GM12801 (cell line): ENCODE data around the gene CBFA2T3.

Experiments used
- TF ChIP-seq, protein P1 (sequence below): IDR thresholded peaks from one replicate; pipeline ENCODE4 v1.5.1; 2011; ENCODE audit warnings: control low read depth; ENCODE audit not compliant: insufficient read length; ENCODE audit errors: extremely low read depth

CBFA2T3 gene

DNA sequence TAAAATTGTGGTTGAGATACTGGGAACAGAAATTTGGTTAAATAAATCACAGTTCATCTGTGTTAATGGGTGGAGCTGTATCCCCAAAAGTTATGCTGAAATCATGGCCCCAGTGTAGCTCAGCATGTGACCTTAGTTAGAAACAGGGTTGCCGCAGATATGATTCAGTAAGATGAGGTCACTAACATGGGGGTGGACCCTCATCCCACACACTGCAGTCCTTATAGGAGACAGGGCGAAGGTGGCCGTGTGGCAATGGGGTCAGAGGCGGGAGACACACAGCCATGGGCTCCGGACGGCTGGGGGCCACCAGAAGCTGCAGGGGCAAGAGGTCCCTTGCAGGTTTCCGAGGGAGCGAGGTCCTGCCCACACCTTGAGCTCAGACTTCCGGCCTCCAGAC is 130.9 kb downstream of the CBFA2T3 start:
- TF ChIP-seq, protein P1, sequence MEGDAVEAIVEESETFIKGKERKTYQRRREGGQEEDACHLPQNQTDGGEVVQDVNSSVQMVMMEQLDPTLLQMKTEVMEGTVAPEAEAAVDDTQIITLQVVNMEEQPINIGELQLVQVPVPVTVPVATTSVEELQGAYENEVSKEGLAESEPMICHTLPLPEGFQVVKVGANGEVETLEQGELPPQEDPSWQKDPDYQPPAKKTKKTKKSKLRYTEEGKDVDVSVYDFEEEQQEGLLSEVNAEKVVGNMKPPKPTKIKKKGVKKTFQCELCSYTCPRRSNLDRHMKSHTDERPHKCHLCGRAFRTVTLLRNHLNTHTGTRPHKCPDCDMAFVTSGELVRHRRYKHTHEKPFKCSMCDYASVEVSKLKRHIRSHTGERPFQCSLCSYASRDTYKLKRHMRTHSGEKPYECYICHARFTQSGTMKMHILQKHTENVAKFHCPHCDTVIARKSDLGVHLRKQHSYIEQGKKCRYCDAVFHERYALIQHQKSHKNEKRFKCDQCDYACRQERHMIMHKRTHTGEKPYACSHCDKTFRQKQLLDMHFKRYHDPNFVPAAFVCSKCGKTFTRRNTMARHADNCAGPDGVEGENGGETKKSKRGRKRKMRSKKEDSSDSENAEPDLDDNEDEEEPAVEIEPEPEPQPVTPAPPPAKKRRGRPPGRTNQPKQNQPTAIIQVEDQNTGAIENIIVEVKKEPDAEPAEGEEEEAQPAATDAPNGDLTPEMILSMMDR: no peak

DNA sequence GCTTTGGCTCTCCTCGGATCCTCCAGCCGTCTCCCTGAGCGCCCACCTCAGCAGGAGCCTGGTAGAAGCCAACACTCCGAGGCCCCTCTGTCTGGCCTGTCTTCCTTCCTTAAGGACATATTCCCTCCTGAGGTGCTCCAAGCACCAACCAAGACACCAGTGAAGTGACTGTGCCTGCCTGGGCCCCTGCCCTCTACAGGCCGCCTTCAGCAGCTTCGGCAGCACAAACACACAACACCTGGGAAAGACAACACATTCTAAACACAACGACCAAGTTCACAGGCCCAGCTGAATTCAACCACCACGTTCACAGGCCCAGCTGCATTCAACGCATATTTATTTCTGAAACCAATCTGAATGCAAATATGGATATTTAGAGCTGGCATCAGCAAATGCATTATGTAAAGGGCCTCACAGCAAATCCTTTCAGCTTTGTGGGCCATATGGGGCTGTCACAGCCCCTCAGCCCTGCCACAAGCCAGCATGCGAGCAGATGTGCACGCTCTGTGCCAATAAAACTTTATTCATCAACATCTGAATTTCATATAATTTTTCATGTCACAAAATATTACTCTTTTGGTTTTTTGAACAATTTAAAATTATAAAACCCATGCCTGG is 132.5 kb downstream of the CBFA2T3 start:
- TF ChIP-seq, protein P1: no peak

DNA sequence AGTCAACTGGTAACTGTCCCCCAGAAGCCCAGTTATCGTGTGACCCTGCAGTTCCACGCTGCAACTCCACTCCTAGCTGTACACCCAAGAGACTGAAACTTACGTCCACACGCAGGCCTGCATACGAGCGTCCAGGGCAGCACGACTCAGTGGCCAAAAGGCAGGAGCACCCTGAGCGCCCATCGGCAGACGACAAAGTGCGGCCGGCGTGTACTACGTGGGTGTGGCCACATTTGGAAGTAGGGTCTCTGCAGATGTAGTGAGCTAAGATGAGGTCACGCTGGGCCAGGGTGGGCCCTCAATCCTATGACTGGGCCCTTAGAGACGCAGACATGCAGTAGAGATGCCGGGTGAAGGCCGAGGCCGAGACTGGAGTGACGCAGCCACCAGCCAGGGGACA is 133.8 kb downstream of the CBFA2T3 start:
- TF ChIP-seq, protein P1: no peak

DNA sequence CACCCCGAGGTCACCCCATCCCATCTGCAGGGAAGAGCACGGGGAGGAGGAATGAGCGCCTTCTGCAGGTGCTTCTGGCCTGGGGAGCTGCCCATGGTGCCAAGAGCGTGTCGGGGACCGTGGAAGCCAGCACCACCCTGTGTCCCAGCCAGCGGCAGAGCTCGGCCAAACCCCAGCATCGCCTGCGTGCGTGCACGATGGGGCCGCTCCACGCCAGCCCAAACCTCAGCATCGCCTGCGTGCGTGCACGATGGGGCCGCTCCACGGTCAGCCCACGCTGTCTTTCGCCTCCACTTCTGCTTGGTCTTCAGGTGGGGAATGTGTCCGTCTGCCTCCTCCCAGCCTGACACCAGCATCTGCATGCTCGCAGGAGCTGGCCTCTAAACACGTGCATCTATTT is 134.2 kb downstream of the CBFA2T3 start:
- TF ChIP-seq, protein P1: no peak

DNA sequence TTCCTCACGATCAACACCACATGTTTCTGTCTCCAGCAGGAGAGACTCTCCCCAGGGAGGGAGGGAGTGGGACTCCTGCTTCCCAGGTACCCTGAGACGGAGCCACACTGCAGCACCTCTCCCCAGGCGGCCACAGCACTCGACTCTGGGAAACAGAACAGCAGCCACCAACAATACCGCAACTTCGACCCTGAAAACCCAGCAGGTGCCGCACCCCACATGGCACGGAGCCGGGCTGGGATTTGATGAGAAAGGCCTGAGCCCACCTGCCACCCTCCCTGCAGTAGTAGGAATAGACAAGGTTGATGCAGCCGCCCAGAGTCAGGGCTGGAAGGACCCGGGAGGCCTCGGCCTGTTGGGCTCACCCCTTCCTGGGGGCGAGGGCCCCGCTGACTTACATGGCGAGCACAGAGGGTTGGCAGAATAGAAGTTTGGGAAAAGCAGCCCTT is 134.7 kb downstream of the CBFA2T3 start:
- TF ChIP-seq, protein P1: no peak

DNA sequence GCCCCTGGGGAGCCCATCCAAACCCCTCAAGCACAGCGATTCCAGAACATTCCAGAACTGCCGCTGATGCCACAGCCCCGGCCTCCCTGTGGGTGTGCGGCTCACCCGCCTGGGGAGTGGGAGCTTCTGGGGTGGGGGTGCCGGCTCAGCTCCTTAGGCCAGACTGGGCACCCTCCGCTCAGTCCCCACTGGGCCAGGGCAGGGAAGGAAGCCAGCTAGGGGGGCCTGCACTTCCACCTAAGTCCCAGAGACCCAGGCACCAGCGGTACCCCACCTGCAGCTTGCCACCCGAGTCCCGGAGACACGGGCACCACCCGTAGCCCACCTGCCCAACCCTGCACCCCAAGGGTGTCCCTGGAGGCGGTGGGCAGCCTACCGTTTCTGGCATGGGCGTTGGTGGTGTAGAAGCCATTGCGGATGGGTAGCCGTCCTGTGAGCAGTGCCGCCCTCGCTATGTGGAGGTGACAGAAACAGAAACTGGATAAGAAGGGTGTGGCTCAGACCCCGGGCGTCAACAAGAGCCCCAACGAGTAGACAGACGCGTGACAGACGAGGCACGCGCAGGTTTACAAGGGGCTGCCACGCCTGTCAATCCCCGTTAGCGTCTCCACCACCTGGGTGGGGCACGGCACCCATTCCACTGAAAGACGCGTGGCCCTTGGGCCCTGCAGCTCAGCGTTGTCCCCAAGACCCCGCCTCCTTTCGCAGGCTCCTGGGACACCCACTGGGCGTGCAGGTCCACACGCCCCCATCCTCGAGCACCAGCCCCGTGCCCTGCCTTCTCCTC is 135.3 kb downstream of the CBFA2T3 start:
- TF ChIP-seq, protein P1: no peak

DNA sequence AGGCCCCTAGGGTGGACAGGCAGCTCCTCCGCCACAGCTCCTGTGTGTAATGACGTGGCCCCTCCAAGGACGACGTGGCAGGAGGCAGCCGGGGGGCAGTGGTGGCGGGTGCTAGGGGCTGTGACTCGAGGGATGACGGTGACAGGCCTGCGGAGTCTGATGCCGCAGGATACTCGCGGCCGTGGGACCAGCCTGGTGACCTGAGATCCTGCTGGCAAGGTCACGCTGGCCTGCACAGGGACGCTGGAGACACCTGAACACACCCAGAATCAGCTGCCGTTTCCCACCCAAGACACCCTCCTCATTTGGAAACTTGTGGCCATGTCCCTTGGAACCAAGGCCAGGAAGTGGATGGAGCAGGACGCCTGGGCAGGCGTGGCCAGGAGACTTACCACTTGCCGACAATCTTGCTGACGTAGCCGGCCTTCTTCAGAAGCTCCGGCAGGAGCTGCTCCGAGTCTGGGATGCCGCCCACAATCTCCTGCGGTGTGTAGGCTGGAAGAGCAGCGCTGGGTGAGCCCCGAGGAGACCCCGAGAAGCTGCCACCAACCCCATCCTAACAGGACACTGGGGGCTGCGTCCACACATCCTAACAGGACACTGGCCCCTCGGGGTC is 136.3 kb downstream of the CBFA2T3 start:
- TF ChIP-seq, protein P1: no peak
